GM19372 (cell line): ENCODE data around the gene RAB3IP.
"Not testable (repeated sequence)": the region's sequence is repeated elsewhere in the genome, so short reads cannot be mapped to it uniquely, and the experiment has no call there.

Experiments used
- ATAC-seq: cut with Tn5 transposase; IDR thresholded peaks from one replicate; pipeline ENCODE4 v1.9.1; 2021; ENCODE audit warnings: mild to moderate bottlenecking, low read depth, moderate library complexity; ENCODE audit not compliant: unreplicated experiment

RAB3IP gene

DNA sequence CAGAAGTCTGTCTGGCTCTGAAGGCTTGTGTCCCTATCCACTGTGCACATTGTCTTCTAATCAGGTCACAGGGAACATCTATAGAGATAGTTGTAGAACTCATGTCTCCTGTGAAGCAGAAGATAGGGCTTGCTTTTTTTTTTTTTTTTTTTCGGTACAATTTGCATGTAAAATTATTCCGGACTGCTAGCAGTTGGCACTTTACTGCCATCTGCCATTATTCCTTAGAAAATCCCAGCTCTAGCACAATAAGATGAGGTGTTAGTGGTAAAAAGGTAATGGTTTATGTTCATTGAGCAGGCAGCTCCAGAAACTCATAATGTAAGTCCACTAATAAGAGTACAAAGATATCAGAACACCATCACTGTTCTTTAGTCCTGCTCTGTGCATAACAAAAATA, 95.0 kb downstream of the RAB3IP start:
- ATAC-seq: no peak

DNA sequence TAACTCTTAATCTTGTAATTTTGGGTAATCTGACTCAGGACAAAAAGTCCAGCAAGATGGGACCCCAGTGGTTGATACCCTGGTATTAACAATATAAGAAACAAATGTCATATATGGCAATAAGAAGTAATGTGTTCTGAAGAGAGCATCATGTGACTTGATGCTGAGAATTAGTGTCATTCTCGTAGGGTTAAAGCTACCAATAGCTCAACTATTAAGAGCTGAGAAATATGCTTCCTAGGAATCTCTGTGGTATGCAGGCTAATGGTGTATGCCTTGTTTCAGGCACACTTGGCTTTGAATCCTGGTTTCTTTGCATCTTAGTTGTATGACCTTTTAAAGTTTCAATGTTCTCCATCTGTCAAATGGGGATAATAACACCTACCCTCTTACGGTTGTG, 95.5 kb downstream of the RAB3IP start:
- no peak for ATAC-seq

DNA sequence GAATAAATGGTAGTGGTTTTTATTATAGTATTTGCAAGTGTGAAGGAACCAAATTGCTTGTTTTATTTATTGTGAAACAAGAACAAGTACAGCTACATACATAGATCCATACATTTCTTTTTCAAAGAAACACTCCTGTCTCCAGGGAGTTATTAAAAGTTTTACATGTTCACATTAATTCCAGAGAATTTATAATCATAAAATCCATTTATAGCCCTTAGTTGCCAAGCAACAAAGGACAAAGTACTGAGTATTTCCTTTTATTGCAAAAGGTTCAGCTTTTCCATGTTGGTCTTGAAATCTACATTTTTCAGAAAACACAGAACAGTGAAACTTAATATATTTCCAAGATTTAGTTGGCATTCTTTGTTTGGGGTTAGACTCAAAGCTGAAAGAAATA, 95.9 kb downstream of the RAB3IP start:
- no peak for ATAC-seq

DNA sequence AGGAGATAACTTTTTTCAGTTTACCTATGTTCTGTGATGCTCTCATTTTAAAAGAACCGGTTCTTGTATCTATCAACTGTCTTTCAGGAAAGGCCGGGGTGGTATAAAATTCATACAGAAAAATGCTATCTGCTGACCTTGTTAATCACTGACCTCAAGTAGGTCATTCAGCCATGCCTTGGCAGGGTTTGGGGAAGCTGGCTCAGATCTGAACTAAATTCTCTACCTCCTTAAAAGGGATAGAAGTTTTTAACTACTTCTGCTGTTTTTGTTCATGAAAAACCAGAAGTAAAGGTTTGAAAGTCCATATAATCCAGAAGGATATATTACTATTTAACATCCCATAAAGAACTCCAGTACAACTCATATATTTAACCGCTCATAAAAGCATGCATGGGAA, 96.4 kb downstream of the RAB3IP start:
- no peak for ATAC-seq

DNA sequence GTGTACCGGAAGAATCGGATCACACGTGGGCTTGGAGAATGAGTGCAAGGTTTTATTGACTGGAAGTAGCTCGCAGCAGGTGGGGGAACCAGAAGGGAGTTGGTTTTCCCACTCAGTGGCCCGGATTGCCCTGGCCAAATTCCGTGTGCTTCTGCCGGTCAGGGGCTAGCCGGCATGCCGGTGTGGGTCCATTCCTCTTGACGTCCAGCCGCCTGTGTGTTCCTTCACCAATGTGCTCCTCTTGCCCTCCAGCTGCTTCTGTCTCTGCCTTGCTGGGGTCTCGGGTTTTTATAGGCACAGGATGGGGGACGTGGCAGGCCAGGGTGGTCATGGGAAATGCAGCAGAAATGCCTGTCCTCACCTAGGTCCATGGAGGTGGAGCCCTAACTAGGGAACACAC, 97.4 kb downstream of the RAB3IP start:
- ATAC-seq: no peak

GRCh38 chr12:69837191-69837590, 98.5 kb downstream of the RAB3IP start:
- no peak for ATAC-seq

- no peak for ATAC-seq
Measured at GRCh38 chr12:69837657-69838415, 99.2 kb downstream of the RAB3IP start.

DNA sequence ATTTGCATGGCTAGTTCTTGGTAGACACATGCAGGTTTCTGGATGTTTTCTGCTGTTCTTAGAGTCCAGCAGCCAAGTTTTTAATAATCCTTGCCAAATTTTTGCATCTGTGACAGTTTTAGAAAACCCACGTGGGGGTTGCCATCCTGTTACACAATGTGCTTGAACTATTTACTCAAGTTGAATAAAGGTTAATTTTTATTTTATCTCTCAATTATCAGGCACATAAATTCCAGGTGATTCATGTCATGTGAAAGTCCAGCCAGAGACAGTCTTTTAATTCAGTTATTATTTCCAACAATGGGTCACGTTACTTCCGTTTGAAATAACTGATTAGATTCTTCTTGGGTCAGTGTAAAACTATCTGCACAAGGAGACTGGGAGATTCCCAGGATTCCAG, 102.1 kb downstream of the RAB3IP start:
- ATAC-seq: no peak

GRCh38 chr12:69843608-69844007, 104.9 kb downstream of the RAB3IP start:
- no peak for ATAC-seq

- no peak for ATAC-seq
Measured at GRCh38 chr12:69844416-69844815, 105.8 kb downstream of the RAB3IP start.

GRCh38 chr12:69844836-69845235, 106.2 kb downstream of the RAB3IP start:
- ATAC-seq: no peak

DNA sequence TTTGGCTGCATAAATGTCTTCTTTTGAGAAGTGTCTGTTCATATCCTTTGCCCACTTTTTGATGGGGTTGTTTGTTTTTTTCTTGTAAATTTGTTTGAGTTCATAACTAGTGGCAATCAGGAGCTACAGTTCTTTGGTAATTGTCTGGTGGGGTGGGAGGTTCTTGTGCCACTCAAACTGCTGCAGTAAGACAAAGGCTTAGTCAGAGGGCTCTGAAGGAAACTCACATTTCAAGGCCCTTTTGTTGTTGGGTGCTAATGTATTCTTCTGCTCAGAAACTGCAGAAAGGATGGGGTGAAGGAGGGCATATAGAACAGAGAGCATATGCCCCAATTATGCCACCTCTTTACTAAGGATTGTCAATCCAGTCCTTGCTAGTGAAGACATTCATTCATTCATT, 108.3 kb downstream of the RAB3IP start:
- ATAC-seq: no peak

DNA sequence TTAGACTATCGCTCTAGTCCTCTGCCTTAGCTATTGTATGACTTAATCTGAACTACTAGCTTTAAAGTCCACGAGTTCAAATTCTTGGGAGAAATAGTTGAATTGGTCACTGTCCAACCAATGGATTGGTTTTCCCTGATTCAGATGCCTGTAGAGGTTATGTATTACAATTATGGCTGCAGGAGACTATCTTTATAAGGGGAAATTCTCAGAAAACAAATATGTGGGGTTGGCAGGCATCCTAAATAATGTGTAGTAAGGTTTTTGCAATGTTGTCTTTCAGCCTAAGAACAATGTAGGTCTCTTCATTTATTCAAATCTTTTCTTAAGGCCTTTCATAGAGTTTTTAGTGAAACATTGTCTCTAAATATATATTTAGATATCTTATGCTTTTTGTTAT, 113.3 kb downstream of the RAB3IP start:
- no peak for ATAC-seq

DNA sequence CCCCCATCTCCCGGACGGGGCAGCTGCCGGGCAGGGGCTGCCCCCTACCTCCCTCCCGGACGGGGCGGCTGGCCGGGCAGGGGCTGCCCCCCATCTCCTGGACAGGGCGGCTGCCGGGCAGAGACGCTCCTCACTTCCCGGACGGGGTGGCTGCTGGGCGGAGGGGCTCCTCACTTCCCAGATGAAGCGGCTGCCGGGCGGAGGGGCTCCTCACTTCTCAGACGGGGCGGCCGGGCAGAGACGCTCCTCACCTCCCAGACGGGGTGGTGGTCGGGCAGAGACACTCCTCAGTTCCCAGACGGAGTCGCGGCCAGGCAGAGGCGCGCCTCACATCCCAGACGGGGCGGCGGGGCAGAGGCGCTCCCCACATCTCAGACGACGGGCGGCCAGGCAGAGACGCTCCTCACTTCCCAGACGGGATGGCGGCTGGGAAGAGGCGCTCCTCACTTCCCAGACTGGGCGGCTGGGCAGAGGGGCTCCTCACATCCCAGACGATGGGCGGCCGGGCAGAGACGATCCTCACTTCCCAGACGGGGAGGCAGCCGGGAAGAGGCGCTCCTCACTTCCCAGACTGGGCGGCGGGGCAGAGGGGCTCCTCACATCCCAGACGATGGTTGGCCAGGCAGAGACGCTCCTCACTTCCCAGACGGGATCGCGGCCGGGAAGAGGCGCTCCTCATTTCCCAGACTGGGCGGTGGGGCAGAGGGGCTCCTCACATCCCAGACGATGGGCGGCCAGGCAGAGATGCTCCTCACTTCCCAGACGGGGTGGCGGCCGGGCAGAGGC, 114.7 kb downstream of the RAB3IP start:
- not testable (repeated sequence) for ATAC-seq

GRCh38 chr12:69866698-69867097, 128.0 kb downstream of the RAB3IP start:
- ATAC-seq: no peak

- ATAC-seq: no peak
Measured at GRCh38 chr12:69868695-69869094, 130.0 kb downstream of the RAB3IP start.

- no peak for ATAC-seq
Measured at GRCh38 chr12:69872804-69873203, 134.1 kb downstream of the RAB3IP start.
